PC-3 (cell line): Measurements from ENCODE around the gene NKAIN2. TPM values are rescaled to one million over a fixed set of nuclear protein-coding genes. Genes with fewer than 3 reads are reported as not detected.

ENCODE experiments used
- ATAC-seq: fragments of 200-7000 bp; cut with Tn5 transposase; 2 replicates; pipeline ENCODE4 v1.9.1; 2020; ENCODE audit warnings: mild to moderate bottlenecking, moderate library complexity
- BruUV-seq: library from RNA; stranded (reverse); fragments of 400-500 nt; replicated peaks from 2 replicates; lab custom pipeline; 2021; lab: Mats Ljungman, UMichigan
- CTCF ChIA-PET: fragments of 300-600 bp; sonication (Branson Sonifier 250); formaldehyde crosslinking; loops from one replicate; lab custom pipeline; 2022; ENCODE audit warnings: antibody characterized with exemption; lab: Charles Lee
- POLR2A ChIA-PET: fragments of 300-600 bp; sonication (Branson Sonifier 250); formaldehyde crosslinking; loops from one replicate; lab custom pipeline; 2022; ENCODE audit warnings: antibody characterized with exemption; ENCODE audit not compliant: unreplicated experiment; lab: Charles Lee
- DNase-seq: peaks from one replicate; pipeline ENCODE4 v3.0.0-alpha.2; 2015
- H2AFZ ChIP-seq: fragments of 300-600 bp; sonication (generic); 2 replicates; pipeline ENCODE4 v1.6.0; 2016; ENCODE audit warnings: antibody characterized with exemption, low read length
- H3F3A ChIP-seq: fragments of 300-600 bp; sonication (generic); one replicate; pipeline ENCODE4 v1.6.0; 2017; ENCODE audit warnings: antibody characterized with exemption, low read length, control low read depth, mild to moderate bottlenecking; ENCODE audit not compliant: unreplicated experiment
- H3K27ac ChIP-seq: fragments of 300-600 bp; sonication (generic); 2 replicates; pipeline ENCODE4 v1.5.1; 2016; ENCODE audit warnings: mild to moderate bottlenecking, low read length
- H3K27me3 ChIP-seq: fragments of 300-600 bp; sonication (generic); 2 replicates; pipeline ENCODE4 v1.6.1; 2016; ENCODE audit warnings: low read length, mixed read lengths
- H3K36me3 ChIP-seq: fragments of 300-600 bp; sonication (generic); 2 replicates; pipeline ENCODE4 v1.6.1; 2016; ENCODE audit warnings: low read depth, mixed run types, low read length, mixed read lengths
- H3K4me1 ChIP-seq: fragments of 300-600 bp; sonication (generic); 2 replicates; pipeline ENCODE4 v1.5.1; 2016; ENCODE audit warnings: low read length; ENCODE audit not compliant: insufficient read depth
- H3K4me2 ChIP-seq: fragments of 300-600 bp; sonication (generic); 2 replicates; pipeline ENCODE4 v1.6.0; 2016; ENCODE audit warnings: low read length
- H3K4me3 ChIP-seq: fragments of 300-600 bp; sonication (generic); 2 replicates; pipeline ENCODE4 v1.5.1; 2016; ENCODE audit warnings: mild to moderate bottlenecking, low read length, mixed read lengths
- H3K79me2 ChIP-seq: fragments of 300-600 bp; sonication (generic); 2 replicates; pipeline ENCODE4 v1.6.1; 2017; ENCODE audit warnings: low read length, mixed read lengths
- H3K9ac ChIP-seq: fragments of 300-600 bp; sonication (generic); 2 replicates; pipeline ENCODE4 v1.6.0; 2016; ENCODE audit warnings: mild to moderate bottlenecking, low read length
- H3K9me2 ChIP-seq: fragments of 300-600 bp; sonication (generic); replicated peaks from 2 replicates; pipeline ENCODE4 v1.6.1; 2016; ENCODE audit warnings: mixed run types, low read length, mixed read lengths
- H3K9me3 ChIP-seq: fragments of 300-600 bp; sonication (generic); 2 replicates; pipeline ENCODE4 v1.6.1; 2016; ENCODE audit warnings: low read length, mixed read lengths
- H4K20me1 ChIP-seq: fragments of 300-600 bp; sonication (generic); 2 replicates; pipeline ENCODE4 v1.6.1; 2016; ENCODE audit warnings: low read length, mixed read lengths
- EZH2 ChIP-seq: fragments of 300-600 bp; sonication (generic); IDR thresholded peaks from one replicate; pipeline ENCODE4 v1.6.1; 2017; ENCODE audit warnings: antibody characterized with exemption, mild to moderate bottlenecking, low read length; ENCODE audit not compliant: unreplicated experiment
- EZH2phosphoT487 ChIP-seq: fragments of 300-600 bp; sonication (generic); IDR thresholded peaks from 2 replicates; pipeline ENCODE4 v1.6.1; 2018; ENCODE audit warnings: mild to moderate bottlenecking, antibody characterized with exemption, low read length, borderline replicate concordance
- intact Hi-C: fragments of 100-400 bp; cut with micrococcal nuclease; formaldehyde crosslinking; loops from 2 replicates; pipeline ENCODE4 v1.9.0; 2023
- total RNA-seq: library from RNA; depleted of rRNA; stranded (reverse); fragments of >200 nt; gene quantifications from 2 replicates; pipeline ENCODE4 v1.2.3, GENCODE V29; 2014
- TF ChIP-seq, protein P1 (sequence below): fragments of 300-600 bp; sonication (generic); conservative IDR thresholded peaks from 2 replicates; pipeline ENCODE4 v1.5.1; 2017; ENCODE audit warnings: antibody characterized with exemption, low read depth, mild to moderate bottlenecking, low read length

The NKAIN2 gene
- total RNA-seq, 1 experiment from 2014 or later, result not detected

DNA sequence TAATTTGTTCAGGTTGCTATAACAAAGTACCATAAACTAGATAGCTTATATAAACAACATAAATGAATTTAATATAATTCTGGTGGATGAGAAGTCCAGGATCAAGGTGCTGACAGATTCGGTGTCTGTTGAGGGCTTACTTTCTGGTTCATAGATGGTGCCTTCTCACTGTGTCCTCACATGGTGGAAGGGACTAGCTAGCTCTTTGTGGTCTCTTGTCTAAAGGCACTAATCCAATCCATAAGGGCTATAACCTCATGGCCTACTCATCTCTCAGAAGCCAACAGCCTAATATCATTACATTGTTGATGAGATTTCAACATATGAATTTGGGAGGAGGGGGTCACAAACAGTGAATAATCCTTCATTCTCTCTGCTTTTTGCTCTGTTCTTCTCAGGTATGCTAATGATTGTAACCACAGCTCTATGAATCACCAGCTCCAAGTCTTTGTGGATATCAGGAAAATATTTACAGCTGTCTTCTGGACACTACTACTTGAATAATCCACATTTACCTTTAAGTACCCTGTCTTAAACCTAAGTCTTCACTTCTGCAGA is 122.3 kb downstream of the NKAIN2 start:
- DNase-seq, result no peak
- BruUV-seq, result no TSS peak

DNA sequence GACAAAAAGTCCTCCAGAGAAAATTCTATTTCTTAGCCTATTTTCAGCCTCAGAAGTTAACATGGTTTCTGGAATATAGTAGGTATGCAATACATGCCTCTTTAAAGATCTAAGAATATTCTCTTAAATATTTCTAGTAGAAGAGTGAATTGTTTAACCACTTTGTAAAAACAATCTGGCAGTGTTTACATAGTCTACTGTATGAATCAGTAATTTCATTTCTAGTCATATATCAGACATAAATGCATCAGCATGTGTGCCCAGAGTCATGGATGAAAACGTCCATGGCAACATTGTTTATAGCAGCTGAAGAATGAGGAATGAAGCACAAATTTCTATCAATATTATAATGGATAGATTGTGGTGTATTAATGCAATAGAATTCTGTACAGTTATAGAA is 124.9 kb downstream of the NKAIN2 start:
- no peak for DNase-seq
- no peak overlapping the region for H2AFZ ChIP-seq
- no TSS peak for BruUV-seq
- no peak for TF ChIP-seq EZH2
- TF ChIP-seq EZH2phosphoT487, result no peak
- TF ChIP-seq, protein P1, sequence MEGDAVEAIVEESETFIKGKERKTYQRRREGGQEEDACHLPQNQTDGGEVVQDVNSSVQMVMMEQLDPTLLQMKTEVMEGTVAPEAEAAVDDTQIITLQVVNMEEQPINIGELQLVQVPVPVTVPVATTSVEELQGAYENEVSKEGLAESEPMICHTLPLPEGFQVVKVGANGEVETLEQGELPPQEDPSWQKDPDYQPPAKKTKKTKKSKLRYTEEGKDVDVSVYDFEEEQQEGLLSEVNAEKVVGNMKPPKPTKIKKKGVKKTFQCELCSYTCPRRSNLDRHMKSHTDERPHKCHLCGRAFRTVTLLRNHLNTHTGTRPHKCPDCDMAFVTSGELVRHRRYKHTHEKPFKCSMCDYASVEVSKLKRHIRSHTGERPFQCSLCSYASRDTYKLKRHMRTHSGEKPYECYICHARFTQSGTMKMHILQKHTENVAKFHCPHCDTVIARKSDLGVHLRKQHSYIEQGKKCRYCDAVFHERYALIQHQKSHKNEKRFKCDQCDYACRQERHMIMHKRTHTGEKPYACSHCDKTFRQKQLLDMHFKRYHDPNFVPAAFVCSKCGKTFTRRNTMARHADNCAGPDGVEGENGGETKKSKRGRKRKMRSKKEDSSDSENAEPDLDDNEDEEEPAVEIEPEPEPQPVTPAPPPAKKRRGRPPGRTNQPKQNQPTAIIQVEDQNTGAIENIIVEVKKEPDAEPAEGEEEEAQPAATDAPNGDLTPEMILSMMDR, result no peak
- CTCF ChIA-PET, result no interaction called here
- H3K4me2 ChIP-seq, result no peak overlapping the region
- H3K4me3 ChIP-seq, result no peak overlapping the region
- no peak for ATAC-seq
- H3K4me1 ChIP-seq, result no peaks in the 10 kb centered on the region
- no peaks in the 10 kb centered on the region for H3K79me2 ChIP-seq
- H3K36me3 ChIP-seq, result no peaks in the 10 kb centered on the region
- H3F3A ChIP-seq, result no peaks in the 10 kb centered on the region
- no peak overlapping the region for H3K9ac ChIP-seq
- no peak overlapping the region for H3K27ac ChIP-seq
- H3K9me3 ChIP-seq, result no peaks in the 10 kb centered on the region
- intact Hi-C loops, result no loop called here
- H3K9me2 ChIP-seq, result no peaks in the 10 kb centered on the region
- POLR2A ChIA-PET, result no interaction called here
- no peaks in the 10 kb centered on the region for H3K27me3 ChIP-seq
- no peaks in the 10 kb centered on the region for H4K20me1 ChIP-seq

More for the DNA sequence above, 122.3 kb downstream of the NKAIN2 start:
- Histone ChIP-seq H3K4me2 (no peak overlapping the region), H3K9me3 (no peaks in the 10 kb centered on the region), H3K4me1 (no peaks in the 10 kb centered on the region), H3K79me2 (no peaks in the 10 kb centered on the region), H3K27me3 (no peaks in the 10 kb centered on the region), H3F3A (no peaks in the 10 kb centered on the region), H3K9me2 (no peaks in the 10 kb centered on the region), H3K4me3 (no peak overlapping the region), H3K9ac (no peak overlapping the region), H3K27ac (no peak overlapping the region), H3K36me3 (no peaks in the 10 kb centered on the region), H2AFZ (no peak overlapping the region), H4K20me1 (no peaks in the 10 kb centered on the region)
- TF ChIP-seq EZH2 (no peak), EZH2phosphoT487 (no peak)
- TF ChIP-seq, protein P1, result no peak
- ATAC-seq, result no peak
- ChIA-PET POLR2A (interaction anchor here (0.8 kb wide), 1 partner anchor 258 kb away, joined by 3 read pairs; no protein-coding TSS in a partner anchor), CTCF (no interaction called here)
- intact Hi-C loops, result no loop called here

DNA sequence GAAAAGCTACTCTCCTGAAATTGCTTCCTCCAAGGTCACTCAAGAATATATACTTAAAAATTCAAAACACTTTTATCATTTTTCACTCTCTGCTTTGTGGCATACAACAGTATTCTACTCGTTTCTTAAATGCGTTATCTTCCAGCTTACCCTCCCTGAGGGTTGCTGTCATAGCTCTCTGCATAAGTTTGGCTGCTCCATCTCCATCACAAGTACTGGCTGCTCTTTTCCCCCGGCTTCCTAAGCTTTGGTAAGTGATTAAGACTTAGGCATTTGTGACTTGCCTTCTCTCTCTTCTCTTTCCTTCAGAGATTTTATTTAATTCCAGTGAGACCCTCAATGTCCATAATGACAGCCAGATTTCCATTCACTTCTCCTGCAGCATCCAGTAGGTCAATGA is 128.3 kb downstream of the NKAIN2 start:
- POLR2A ChIA-PET, result no interaction called here

More for the DNA sequence above, 128.3 kb downstream of the NKAIN2 start:
- Histone ChIP-seq H3K4me3 (no peak overlapping the region), H3F3A (no peaks in the 10 kb centered on the region), H4K20me1 (no peaks in the 10 kb centered on the region), H3K9me3 (no peaks in the 10 kb centered on the region), H3K9me2 (no peaks in the 10 kb centered on the region), H3K27ac (no peak overlapping the region), H3K36me3 (no peaks in the 10 kb centered on the region), H3K4me2 (no peak overlapping the region), H3K4me1 (no peaks in the 10 kb centered on the region), H3K27me3 (no peaks in the 10 kb centered on the region), H3K79me2 (no peaks in the 10 kb centered on the region), H3K9ac (no peak overlapping the region), H2AFZ (no peak overlapping the region)
- CTCF ChIA-PET, result no interaction called here
- no peak for DNase-seq
- TF ChIP-seq EZH2 (no peak), EZH2phosphoT487 (no peak)
- TF ChIP-seq, protein P1, result no peak
- BruUV-seq, result no TSS peak
- intact Hi-C loops, result no loop called here
- ATAC-seq, result no peak
